ENCODE data around the gene NADK. TPM values are rescaled to one million over a fixed set of nuclear protein-coding genes. Genes with fewer than 3 reads are reported as not detected.

NADK gene
- total RNA-seq, 8 experiments from 2014 or later, result 28.6 to 103 (median 41.1) TPM

DNA sequence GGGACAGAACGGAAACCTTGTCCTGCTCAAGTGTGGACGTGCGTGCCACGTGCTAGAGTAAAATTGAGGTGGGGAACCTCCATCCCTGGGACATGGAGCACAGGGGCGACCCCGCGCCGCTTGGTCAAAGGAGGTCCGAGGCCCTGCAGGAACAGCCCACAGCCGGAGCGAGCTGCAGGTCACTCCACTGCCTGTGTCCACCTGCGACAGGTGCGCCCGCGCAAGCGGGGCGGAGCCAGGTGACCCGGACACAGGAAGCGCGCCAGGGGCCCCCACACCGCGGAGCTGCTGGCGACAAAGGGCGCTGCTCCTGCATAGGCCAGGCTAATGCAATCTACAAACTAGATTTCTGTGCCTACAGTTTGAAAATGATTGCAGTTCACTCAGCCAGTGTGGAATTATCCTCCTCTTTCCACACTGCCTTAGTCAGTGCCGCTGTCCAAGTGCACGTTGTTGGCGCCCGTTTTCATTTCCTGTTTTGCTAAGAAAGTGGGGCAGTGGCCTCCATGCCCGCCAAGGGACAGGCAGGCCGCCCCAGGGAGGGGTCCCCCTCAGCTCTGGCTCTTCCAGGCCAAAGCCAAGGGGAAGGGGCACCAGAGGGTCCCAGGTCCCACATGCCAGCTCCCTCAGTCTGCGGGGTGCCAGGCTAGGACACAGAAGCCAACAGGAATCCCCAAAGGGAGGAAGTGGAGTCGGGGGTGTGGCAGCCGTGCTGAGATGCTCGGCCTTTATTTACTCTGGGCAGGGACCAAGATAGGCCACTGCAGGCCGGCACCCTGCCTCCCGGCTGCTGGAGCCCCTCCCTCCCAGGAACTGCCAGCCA, 4.3 kb upstream of the NADK start:
- in situ Hi-C loops (cut with MboI; ENCODE audit: low pct_unique_long_range_greater_than_20kb in 2 of 9, low sequenced_read_pairs in 9 of 9, unreplicated experiment in 9 of 9), result no loop called here
- ATAC-seq (replicated peaks in 6 of 8), result peak in 3 of 8 experiments; percentile 6 to 26 (median 11)
- Histone ChIP-seq H3K4me1 (replicated peaks in 1 of 2) (peaks cover 31 to 32% of the 10 kb centered on the region in 2 donors), H3K27ac (no peak overlapping the region), H3K4me3 (no peak overlapping the region)
- WGBS, 10 experiments, result 8 to 53% (median 32%) methylated on average over 2 to 16 of the region's 36 CpGs; no CpG with 5 or more reads in 4 of the 10 experiments

DNA sequence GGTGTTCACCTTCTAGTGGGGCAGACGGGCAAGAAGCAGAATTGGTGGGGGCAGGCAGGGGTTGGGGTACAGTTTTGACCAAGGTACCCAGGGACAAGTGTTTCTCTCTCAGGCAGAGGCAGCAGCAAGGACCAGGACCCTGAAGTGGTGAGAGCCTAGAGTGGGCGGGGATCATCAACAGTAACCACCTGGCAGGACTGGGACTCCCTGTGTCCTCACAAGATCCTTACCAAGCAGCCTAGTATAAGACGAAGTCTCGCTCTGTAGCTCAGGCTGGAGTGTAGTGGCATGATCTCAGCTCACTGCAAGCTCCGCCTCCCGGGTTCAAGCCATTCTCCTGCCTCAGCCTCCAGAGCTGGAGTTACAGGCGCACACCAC, 3.2 kb upstream of the NADK start:
- WGBS, 10 experiments, result 67 to 100% (median 89%) methylated on average over 3 to 4 of the region's 7 CpGs; no CpG with 5 or more reads in 4 of the 10 experiments
- peaks cover 38% of the 10 kb centered on the region in 2 donors for H3K4me1 ChIP-seq (replicated peaks in 1 of 2)
- H3K4me3 ChIP-seq, result no peak overlapping the region
- no peak overlapping the region for H3K27ac ChIP-seq
- no peak for ATAC-seq (replicated peaks in 6 of 8)
- in situ Hi-C loops (cut with MboI; ENCODE audit: low pct_unique_long_range_greater_than_20kb in 2 of 9, low sequenced_read_pairs in 9 of 9, unreplicated experiment in 9 of 9), result no loop called here

DNA sequence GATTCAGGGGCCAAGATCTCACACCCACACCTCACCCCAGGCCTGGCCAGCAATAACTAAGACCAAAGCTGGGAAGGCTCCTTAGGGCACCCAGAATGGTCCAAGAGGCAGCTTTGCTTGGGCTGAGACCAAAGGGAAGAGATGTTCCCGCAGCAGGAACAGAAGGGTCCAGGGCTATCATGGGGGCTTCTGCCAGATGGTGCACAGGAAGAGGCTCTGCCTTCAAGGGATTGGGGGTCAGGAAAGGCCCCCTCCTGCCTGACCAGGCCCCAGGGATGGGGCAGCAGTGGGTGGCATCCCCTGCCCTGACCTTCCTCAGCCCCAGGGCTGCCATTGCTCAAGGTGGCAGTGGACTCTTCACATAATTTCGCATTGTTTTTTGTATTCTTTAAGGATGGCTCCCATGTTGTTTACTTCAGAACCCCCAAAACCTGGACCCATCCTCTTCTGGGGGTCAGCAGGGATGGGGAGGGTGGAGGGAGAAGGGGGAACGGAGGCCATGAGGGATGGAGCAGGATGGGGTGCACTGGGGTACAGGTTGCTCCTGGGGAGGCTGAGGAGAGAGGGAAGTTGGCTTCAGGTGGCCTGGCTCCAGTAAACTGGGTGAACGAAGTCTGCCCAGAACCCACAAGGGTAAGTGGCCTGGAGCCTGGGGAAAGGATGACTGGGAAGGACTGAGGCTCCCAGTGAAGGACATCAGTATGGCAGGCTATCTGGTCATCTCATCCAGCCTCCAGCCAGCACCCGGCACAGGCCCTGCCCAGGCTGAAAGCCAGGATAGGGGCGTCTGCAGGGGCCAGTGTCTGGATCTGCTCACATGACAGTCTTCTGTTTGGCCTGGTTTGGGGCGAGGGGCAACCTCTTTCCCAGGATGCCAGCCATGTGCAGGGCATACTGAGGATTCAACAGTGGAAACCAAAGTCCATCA, 2.6 kb upstream of the NADK start:
- ATAC-seq (replicated peaks in 6 of 8), result no peak
- 78 to 100% (median 100%) methylated on average over 1 to 5 of the region's 7 CpGs; no CpG with 5 or more reads in 5 of the 10 experiments for WGBS, 10 experiments
- peaks cover 38% of the 10 kb centered on the region in 2 donors for H3K4me1 ChIP-seq (replicated peaks in 1 of 2)
- peak overlapping the region; percentile 48 to 55 for H3K27ac ChIP-seq
- in situ Hi-C loops (cut with MboI; ENCODE audit: low pct_unique_long_range_greater_than_20kb in 2 of 9, low sequenced_read_pairs in 9 of 9, unreplicated experiment in 9 of 9), result no loop called here
- H3K4me3 ChIP-seq, result no peak overlapping the region

GRCh38 chr1:1779691-1780597, 1.7 kb upstream of the NADK start:
- in situ Hi-C loops (cut with MboI; ENCODE audit: low pct_unique_long_range_greater_than_20kb in 2 of 9, low sequenced_read_pairs in 9 of 9, unreplicated experiment in 9 of 9), result no loop called here
- H3K4me3 ChIP-seq, result peak overlapping the region in 1 of 5 donors; percentile 89

DNA sequence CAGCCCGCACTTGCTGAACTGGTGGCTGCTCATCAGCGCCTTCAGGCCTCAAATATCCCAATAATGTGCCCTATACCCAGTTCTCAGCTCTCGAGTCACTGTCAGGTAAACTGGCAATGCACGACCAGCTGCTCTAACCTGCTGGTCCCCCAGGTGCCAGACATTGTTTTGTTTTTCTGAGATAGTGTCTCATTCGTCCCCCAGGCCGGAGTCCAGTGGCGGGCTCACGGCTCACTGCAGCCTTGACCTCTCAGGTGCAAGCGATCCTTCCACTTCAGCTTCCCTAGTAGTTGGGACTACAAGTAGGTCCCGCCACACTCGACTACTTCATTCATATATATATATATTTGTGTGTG, 1.0 kb upstream of the NADK start:
- no peak for ATAC-seq (replicated peaks in 6 of 8)
- Histone ChIP-seq H3K27ac (no peak overlapping the region), H3K4me1 (replicated peaks in 1 of 2) (peaks cover 38 to 41% of the 10 kb centered on the region in 2 donors), H3K4me3 (peak overlapping the region in 2 of 5 donors; percentile 85 to 89)
- WGBS, 10 experiments, result 17 to 88% (median 58%) methylated on average over 2 to 9 of the region's 11 CpGs; no CpG with 5 or more reads in 3 of the 10 experiments
- in situ Hi-C loops (cut with MboI; ENCODE audit: low pct_unique_long_range_greater_than_20kb in 2 of 9, low sequenced_read_pairs in 9 of 9, unreplicated experiment in 9 of 9), result no loop called here

More at GRCh38 chr1:1779691-1780597, 1.7 kb upstream of the NADK start:
- 10 to 100% (median 24%) methylated on average over 2 to 15 of the region's 19 CpGs; no CpG with 5 or more reads in 1 of the 10 experiments for WGBS, 10 experiments
- peak; percentile 6 to 45 (median 38) for ATAC-seq (replicated peaks in 6 of 8)
- peak overlapping the region; percentile 48 to 55 for H3K27ac ChIP-seq
- H3K4me1 ChIP-seq (replicated peaks in 1 of 2), result peaks cover 38 to 41% of the 10 kb centered on the region in 2 donors

DNA sequence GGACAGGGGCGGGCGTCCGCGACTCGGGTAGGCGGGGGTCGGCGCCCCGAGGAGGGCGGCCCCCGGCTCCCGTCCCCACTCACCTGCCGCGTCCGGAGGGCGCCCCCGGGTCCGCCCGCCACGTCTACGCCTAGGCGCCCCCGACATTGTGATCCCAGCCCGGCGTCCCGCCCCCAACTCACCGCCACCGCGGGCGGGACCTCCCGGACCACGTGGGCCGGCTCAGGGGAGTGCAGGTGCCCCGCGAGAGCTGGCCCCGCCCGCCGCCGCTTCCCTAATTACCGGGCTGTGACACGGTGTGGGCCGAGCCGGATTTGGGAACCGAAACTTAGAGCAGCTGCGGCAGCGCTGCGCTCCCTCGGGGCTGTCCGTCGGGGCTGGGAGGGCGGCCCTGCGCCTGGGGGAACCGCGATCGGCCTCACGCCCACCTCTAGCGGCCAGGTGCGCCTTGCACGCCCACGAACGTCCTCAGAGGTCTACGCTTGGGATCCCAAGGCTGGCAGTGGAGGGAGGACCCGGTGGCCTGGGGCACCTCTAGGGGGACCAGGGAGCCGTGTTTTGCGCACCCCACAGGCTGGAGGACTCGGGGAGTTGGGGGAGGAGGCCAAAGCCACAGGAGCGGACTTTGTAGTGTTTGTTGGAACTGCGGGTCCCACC, 521 bp upstream of the NADK start:
- Histone ChIP-seq H3K4me1 (replicated peaks in 1 of 2) (peaks cover 38 to 41% of the 10 kb centered on the region in 2 donors), H3K27ac (peak overlapping the region in 1 of 2 donors; percentile 50), H3K4me3 (peak overlapping the region; percentile 65 to 94 (median 85))
- in situ Hi-C loops (cut with MboI; ENCODE audit: low pct_unique_long_range_greater_than_20kb in 2 of 9, low sequenced_read_pairs in 9 of 9, unreplicated experiment in 9 of 9), result no loop called here
- 0 to 48% (median 24%) methylated on average over 1 to 5 of the region's 68 CpGs; no CpG with 5 or more reads in 4 of the 10 experiments for WGBS, 10 experiments
- peak; percentile 12 to 59 (median 50) for ATAC-seq (replicated peaks in 6 of 8)

GRCh38 chr1:1777583-1777899, 729 bp downstream of the NADK start:
- peaks cover 33 to 36% of the 10 kb centered on the region in 2 donors for H3K4me1 ChIP-seq (replicated peaks in 1 of 2)
- 0 to 3% (median 0%) methylated on average over 1 to 6 of the region's 6 CpGs; no CpG with 5 or more reads in 5 of the 10 experiments for WGBS, 10 experiments
- in situ Hi-C loops (cut with MboI; ENCODE audit: low pct_unique_long_range_greater_than_20kb in 2 of 9, low sequenced_read_pairs in 9 of 9, unreplicated experiment in 9 of 9), result no loop called here
- peak overlapping the region; percentile 65 to 94 (median 85) for H3K4me3 ChIP-seq
- H3K27ac ChIP-seq, result no peak overlapping the region
- peak in 2 of 8 experiments; percentile 1 to 4 for ATAC-seq (replicated peaks in 6 of 8)

- no peak overlapping the region for H3K27ac ChIP-seq
- ATAC-seq (replicated peaks in 6 of 8), result no peak
- WGBS, 10 experiments, result 0 to 86% (median 57%) methylated on average over 1 to 9 of the region's 9 CpGs; no CpG with 5 or more reads in 1 of the 10 experiments
- H3K4me1 ChIP-seq (replicated peaks in 1 of 2), result peaks cover 27 to 31% of the 10 kb centered on the region in 2 donors
- peak overlapping the region; percentile 65 to 94 (median 85) for H3K4me3 ChIP-seq
- in situ Hi-C loops (cut with MboI; ENCODE audit: low pct_unique_long_range_greater_than_20kb in 2 of 9, low sequenced_read_pairs in 9 of 9, unreplicated experiment in 9 of 9), result no loop called here
Measured at GRCh38 chr1:1776672-1777582, 1.3 kb downstream of the NADK start.

GRCh38 chr1:1775327-1776226, 2.7 kb downstream of the NADK start:
- no peak for ATAC-seq (replicated peaks in 6 of 8)
- peaks cover 17 to 21% of the 10 kb centered on the region in 2 donors for H3K4me1 ChIP-seq (replicated peaks in 1 of 2)
- in situ Hi-C loops (cut with MboI; ENCODE audit: low pct_unique_long_range_greater_than_20kb in 2 of 9, low sequenced_read_pairs in 9 of 9, unreplicated experiment in 9 of 9), result no loop called here
- WGBS, 10 experiments, result 53 to 100% (median 83%) methylated on average over 2 to 11 of the region's 11 CpGs
- no peak overlapping the region for H3K4me3 ChIP-seq
- H3K27ac ChIP-seq, result no peak overlapping the region

GRCh38 chr1:1773874-1774273, 4.4 kb downstream of the NADK start:
- no peak for ATAC-seq (replicated peaks in 6 of 8)
- WGBS, 10 experiments, result 93 to 100% (median 100%) methylated on average over 1 to 4 of the region's 4 CpGs; no CpG with 5 or more reads in 2 of the 10 experiments
- Histone ChIP-seq H3K4me1 (replicated peaks in 1 of 2) (peaks cover 8% of the 10 kb centered on the region in 2 donors), H3K27ac (no peak overlapping the region), H3K4me3 (no peak overlapping the region)
- in situ Hi-C loops (cut with MboI; ENCODE audit: low pct_unique_long_range_greater_than_20kb in 2 of 9, low sequenced_read_pairs in 9 of 9, unreplicated experiment in 9 of 9), result loop anchor here in 1 of 9 experiments (25.0 kb wide), 1 partner anchor 138 kb away; the partner anchor contains the start of genes CALML6 and TMEM52

All from motor neuron (in vitro differentiated cells).